ENCODE measurements around the gene NOP14.

Gene NOP14

DNA sequence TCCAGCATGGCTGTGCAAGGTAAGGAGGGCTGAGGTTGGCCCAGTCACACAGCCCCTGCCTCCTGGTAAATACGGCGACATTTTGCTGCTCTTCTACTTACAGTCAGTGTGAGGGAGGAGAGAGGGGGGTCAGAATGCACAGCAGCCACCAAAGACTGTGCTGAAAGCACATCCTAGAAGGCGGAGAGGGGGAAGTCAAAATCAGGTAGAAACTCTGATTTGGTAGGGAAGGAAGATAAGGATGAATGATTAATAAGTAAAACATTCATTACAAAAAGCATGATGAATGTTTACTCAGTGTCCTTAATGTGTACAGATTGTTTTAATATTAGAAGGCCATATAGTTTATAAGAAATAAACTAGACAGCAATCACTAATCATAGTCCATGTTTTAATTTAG lies 62.0 kb downstream of the NOP14 start:
- peaks cover 75% of the 10 kb centered on the region for H3K36me3 ChIP-seq (replicated peaks)
- TF ChIP-seq CTCF (IDR thresholded peaks at IDR 0.05; ENCODE audit: low read depth, low read length, missing control alignments) = no peak
- no peak overlapping the region for H3K27ac ChIP-seq
- in situ Hi-C loops (cut with HindIII; ENCODE audit: low pct_ligation_motif_present, low sequenced_read_pairs) = no loop called here
- DNase-seq = no peak
- no peak overlapping the region for H3K4me3 ChIP-seq (ENCODE audit: low read depth, low read length)
- H3K27me3 ChIP-seq (replicated peaks) = no peaks in the 10 kb centered on the region

- no peak for DNase-seq
- Histone ChIP-seq H3K27me3 (replicated peaks) (no peaks in the 10 kb centered on the region), H3K27ac (no peak overlapping the region), H3K4me3 (ENCODE audit: low read depth, low read length) (no peak overlapping the region), H3K36me3 (replicated peaks) (peaks cover 72% of the 10 kb centered on the region)
- in situ Hi-C loops (cut with HindIII; ENCODE audit: low pct_ligation_motif_present, low sequenced_read_pairs) = no loop called here
- TF ChIP-seq CTCF (IDR thresholded peaks at IDR 0.05; ENCODE audit: low read depth, low read length, missing control alignments) = no peak
Observed at GRCh38 chr4:2900741-2901140, 62.5 kb downstream of the NOP14 start.

DNA sequence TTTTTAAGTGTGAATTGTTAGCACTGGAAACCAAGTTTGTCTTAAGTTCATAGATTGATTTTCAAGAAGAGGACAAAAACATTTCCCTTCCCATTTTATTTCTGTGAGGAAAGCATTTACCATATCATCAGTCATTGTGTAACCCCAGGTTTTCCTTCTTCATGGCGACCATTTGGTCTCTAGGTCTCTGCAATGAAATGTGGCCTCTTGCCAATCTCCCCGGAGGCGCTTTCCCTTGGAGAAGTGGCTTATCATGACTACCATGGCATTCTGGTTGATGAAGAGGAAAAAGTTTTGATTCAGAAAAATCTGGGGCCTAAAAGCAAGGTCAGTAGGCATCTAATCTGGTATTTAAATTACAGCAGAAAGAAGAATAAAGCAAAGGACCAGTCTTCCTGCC lies 65.2 kb downstream of the NOP14 start:
- TF ChIP-seq CTCF (IDR thresholded peaks at IDR 0.05; ENCODE audit: low read depth, low read length, missing control alignments) = no peak
- H3K27ac ChIP-seq = no peak overlapping the region
- no peaks in the 10 kb centered on the region for H3K27me3 ChIP-seq (replicated peaks)
- DNase-seq = no peak
- H3K4me3 ChIP-seq (ENCODE audit: low read depth, low read length) = no peak overlapping the region
- peaks cover 58% of the 10 kb centered on the region for H3K36me3 ChIP-seq (replicated peaks)
- in situ Hi-C loops (cut with HindIII; ENCODE audit: low pct_ligation_motif_present, low sequenced_read_pairs) = no loop called here

DNA sequence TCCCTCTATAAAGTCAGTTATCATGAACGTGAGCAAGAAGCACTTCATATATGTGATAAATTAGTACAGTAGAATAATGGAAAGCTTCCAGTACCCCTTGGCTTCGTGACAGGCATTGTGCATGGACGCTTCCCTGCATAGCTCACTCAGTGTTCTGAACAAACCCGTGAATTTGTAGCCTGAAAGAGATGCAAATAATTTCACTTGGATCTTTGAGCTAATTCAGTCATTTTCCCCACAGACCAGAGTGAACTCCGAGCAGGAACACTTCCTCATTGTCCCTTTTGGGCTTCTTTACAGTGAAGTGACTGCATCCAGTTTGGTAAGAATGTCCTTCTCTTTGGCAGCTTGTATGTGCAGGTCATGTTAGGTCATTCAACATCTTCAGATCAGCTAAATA lies 69.4 kb downstream of the NOP14 start:
- in situ Hi-C loops (cut with HindIII; ENCODE audit: low pct_ligation_motif_present, low sequenced_read_pairs) = no loop called here
- no peak for TF ChIP-seq CTCF (IDR thresholded peaks at IDR 0.05; ENCODE audit: low read depth, low read length, missing control alignments)
- no peaks in the 10 kb centered on the region for H3K27me3 ChIP-seq (replicated peaks)
- DNase-seq = no peak
- H3K36me3 ChIP-seq (replicated peaks) = peaks cover 35% of the 10 kb centered on the region
- no peak overlapping the region for H3K4me3 ChIP-seq (ENCODE audit: low read depth, low read length)
- no peak overlapping the region for H3K27ac ChIP-seq

- Histone ChIP-seq H3K36me3 (replicated peaks) (peaks cover 24% of the 10 kb centered on the region), H3K4me3 (ENCODE audit: low read depth, low read length) (no peak overlapping the region), H3K27me3 (replicated peaks) (no peaks in the 10 kb centered on the region), H3K27ac (no peak overlapping the region)
- in situ Hi-C loops (cut with HindIII; ENCODE audit: low pct_ligation_motif_present, low sequenced_read_pairs) = no loop called here
- TF ChIP-seq CTCF (IDR thresholded peaks at IDR 0.05; ENCODE audit: low read depth, low read length, missing control alignments) = no peak
- peak; percentile 37 for DNase-seq
Observed at GRCh38 chr4:2891294-2891693, 71.9 kb downstream of the NOP14 start.

GRCh38 chr4:2888886-2889285 lies 74.3 kb downstream of the NOP14 start:
- no peak for TF ChIP-seq CTCF (IDR thresholded peaks at IDR 0.05; ENCODE audit: low read depth, low read length, missing control alignments)
- in situ Hi-C loops (cut with HindIII; ENCODE audit: low pct_ligation_motif_present, low sequenced_read_pairs) = no loop called here
- H3K36me3 ChIP-seq (replicated peaks) = peaks cover 24% of the 10 kb centered on the region

More at GRCh38 chr4:2888886-2889285, 74.3 kb downstream of the NOP14 start:
- Histone ChIP-seq H3K4me3 (ENCODE audit: low read depth, low read length) (no peak overlapping the region), H3K27me3 (replicated peaks) (no peaks in the 10 kb centered on the region), H3K27ac (no peak overlapping the region)
- DNase-seq = no peak
